ENCODE measurements around the gene VPS13C.

GRCh38 chr15:62050115-62050514 is 10.1 kb downstream of the VPS13C start:
- TF ChIP-seq CTCF (IDR thresholded peaks at IDR 0.05; ENCODE audit: extremely low read depth in 1 of 2, insufficient read depth in 1 of 2, low read depth in 1 of 2, low read length in 2 of 2) (no peak), POLR2AphosphoS5 (IDR thresholded peaks at IDR 0.05; ENCODE audit: insufficient read depth, low read depth, low read length) (no peak), JUN (IDR thresholded peaks at IDR 0.05; ENCODE audit: borderline replicate concordance, insufficient read depth, insufficient read length, low read depth) (no peak), POLR2A (IDR thresholded peaks at IDR 0.05; ENCODE audit: low read depth, low read length) (no peak), MAX (IDR thresholded peaks at IDR 0.05; ENCODE audit: insufficient read depth, insufficient read length) (no peak), MYC (IDR thresholded peaks at IDR 0.05; ENCODE audit: low read depth, low read length) (no peak), GATA2 (IDR thresholded peaks at IDR 0.05; ENCODE audit: insufficient read depth, insufficient read length, low read depth, low read length) (no peak), EZH2 (IDR thresholded peaks at IDR 0.05; ENCODE audit: borderline replicate concordance, low read depth, low read length, severe bottlenecking) (no peak), FOS (IDR thresholded peaks at IDR 0.05; ENCODE audit: borderline replicate concordance, insufficient read depth, low read length) (no peak)

Measured in endothelial cell of umbilical vein (primary cell).